Measurements from ENCODE around the gene PSAP.

Gene PSAP

DNA sequence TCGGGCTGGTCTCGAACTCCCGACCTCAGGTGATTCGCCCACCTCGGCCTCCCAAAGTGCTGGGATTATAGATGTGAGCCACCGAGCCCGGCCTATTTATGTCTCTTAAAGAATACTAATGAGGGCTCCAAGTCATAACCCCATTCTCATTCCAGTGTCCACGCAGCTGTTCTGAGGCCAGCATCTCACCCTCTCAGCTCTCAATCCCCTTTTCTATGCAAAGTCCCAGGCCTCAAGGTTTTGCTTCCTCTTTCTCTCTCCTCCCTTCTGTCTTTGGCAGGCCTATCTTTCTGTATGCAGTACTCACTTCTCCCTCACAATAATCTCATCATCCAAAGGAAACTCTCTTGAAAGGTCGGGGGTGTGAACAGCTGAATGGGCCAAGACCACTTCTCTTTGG is 49.7 kb downstream of the PSAP start:
- no peak overlapping the region for H3K4me3 ChIP-seq (ENCODE audit: low read length)
- no peak for DNase-seq (ENCODE audit: low read depth, low spot score)

DNA sequence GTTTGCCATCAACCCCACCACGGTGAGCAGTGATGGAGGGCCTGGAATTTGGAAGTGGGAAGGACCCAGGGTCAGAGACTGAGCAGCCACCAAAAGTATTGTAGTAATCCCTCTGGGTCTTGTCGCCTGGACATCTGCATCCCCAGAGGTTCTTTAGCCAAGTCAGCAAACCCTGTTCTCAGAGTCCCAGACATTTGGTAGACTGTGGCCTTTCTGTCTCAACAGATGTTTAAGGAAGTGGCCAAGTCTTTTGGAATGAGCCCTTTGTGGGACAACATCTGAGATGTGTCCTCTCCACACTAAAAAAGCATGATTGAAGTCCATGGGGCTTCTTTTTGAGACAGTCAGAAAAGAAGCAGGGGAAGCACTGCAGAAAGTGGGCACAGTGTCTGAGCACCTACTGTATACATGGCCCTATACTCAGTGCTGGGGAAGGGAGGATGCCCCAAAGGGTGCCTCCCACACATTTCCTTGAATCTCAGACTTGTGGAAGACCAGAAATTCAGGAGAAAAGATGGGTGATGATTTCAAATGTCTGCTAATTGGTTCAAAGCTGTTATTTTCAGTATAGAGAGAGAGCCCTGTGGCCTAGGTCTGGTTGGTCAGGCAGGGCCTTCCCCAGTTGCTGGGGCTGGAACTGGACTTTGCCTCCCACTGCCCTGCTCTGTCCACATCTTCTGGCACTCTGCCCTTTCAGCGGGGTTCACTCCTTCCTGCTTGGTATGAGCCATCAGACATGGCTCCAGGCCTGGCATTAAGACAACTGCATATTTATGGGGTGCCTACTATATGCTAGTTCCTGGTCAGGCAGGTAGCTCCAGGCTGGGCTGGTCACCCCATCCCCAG is 51.2 kb downstream of the PSAP start:
- DNase-seq (ENCODE audit: low read depth, low spot score), result no peak
- no peak overlapping the region for H3K4me3 ChIP-seq (ENCODE audit: low read length)

GRCh38 chr10:71799112-71799511 is 51.9 kb downstream of the PSAP start:
- no peak for DNase-seq (ENCODE audit: low read depth, low spot score)
- H3K4me3 ChIP-seq (ENCODE audit: low read length), result no peak overlapping the region

GRCh38 chr10:71798308-71798624 is 52.8 kb downstream of the PSAP start:
- DNase-seq (ENCODE audit: low read depth, low spot score), result no peak
- no peak overlapping the region for H3K4me3 ChIP-seq (ENCODE audit: low read length)

DNA sequence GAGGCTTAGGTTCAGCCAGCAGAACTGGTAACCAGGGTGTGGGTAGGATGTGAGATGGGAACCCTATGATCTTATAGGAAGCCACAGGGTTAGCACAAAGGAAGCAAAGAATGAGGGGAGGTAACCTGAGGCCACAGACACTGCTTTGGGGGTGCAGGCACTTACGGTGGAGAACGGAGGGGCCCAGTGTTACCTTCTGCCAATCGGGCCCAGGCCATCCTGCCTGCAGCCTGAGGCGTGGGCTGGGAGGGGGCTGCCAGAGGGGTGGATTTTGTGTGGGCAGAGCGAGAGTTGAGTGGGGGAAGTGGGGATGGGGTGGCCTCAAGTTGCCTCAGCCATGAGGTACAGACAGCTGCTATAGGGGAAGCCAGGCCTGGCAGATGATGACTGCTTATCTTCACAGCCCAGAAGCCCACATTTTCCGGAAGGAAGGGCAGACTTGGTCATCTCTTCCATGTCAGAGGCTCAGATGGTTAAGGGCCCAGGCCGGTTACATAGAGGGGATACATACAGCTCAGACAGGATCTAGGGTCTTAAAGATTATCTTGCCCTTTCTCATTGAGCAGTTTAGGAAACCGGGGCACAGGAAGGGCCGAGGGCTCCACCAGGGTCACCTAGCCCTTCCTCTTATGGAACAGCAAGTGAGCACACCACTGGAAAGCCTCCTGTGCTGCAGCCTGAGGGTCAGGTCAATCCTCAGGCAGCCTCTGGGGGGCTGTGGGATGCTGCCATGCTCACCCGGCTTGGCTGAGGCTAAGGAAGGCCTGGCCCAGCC is 53.3 kb downstream of the PSAP start:
- H3K4me3 ChIP-seq (ENCODE audit: low read length), result peak overlapping the region; percentile 33
- DNase-seq (ENCODE audit: low read depth, low spot score), result peak; percentile 91

DNA sequence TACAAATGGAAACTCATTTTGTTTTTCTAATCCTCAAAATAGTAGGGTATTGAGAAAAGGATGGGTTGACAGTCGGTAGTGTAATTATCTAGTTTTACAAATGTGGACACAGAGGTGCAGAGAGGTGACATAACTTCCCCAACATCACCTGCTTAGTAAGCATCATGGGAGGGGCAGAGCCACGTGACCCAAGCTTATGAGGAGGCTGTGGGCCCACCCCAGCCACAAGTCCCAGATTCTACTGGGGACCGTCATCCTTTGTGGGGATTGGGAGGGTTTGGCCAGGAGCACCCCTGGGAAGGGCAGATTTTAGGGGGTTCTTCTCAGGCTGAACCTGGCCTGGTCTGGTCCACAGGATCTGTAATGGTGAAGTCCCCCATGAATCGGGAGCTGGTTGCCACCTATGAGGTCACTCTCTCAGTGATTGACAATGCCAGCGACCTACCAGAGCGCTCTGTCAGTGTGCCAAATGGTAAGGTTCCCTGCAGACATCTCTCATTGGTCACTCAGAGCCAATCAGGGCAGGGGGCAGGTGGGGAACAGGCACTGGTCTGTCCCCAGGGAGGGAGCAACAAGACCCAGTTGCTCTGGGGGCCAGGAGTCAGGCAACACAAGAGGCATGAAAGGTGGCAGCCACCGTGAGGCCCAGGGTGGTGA is 54.2 kb downstream of the PSAP start:
- peak; percentile 87 for DNase-seq (ENCODE audit: low read depth, low spot score)

GRCh38 chr10:71795248-71795647 is 55.8 kb downstream of the PSAP start:
- DNase-seq (ENCODE audit: low read depth, low spot score), result no peak
- no peak overlapping the region for H3K4me3 ChIP-seq (ENCODE audit: low read length)

More for the DNA sequence above, 54.2 kb downstream of the PSAP start:
- H3K4me3 ChIP-seq (ENCODE audit: low read length), result peak overlapping the region; percentile 33

GRCh38 chr10:71790749-71791440 is 60.2 kb downstream of the PSAP start:
- peak; percentile 65 for DNase-seq (ENCODE audit: low read depth, low spot score)
- H3K4me3 ChIP-seq (ENCODE audit: low read length), result peak overlapping the region; percentile 10; the same call in 1 of the 2 replicates

DNA sequence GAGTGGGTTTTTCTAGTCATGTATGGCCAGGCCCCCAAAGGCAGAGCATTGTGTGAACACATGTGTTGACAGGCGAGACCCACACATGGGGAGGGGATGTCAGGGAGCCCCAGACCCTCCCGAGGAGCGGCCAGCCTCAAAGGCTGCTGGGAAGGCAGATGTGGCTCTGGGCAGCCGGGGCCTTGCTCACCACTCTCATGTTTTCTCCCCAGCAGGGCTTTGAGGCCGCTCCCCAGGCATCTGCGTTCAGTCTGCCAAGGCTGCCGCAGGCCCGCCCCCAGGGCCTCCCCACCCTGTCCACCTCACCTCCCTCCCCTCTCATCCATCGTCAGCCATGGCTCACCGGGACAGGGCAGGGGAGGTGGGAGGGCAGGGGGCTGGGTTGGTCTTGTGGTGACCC is 61.2 kb downstream of the PSAP start:
- no peak overlapping the region for H3K4me3 ChIP-seq (ENCODE audit: low read length)
- DNase-seq (ENCODE audit: low read depth, low spot score), result no peak

DNA sequence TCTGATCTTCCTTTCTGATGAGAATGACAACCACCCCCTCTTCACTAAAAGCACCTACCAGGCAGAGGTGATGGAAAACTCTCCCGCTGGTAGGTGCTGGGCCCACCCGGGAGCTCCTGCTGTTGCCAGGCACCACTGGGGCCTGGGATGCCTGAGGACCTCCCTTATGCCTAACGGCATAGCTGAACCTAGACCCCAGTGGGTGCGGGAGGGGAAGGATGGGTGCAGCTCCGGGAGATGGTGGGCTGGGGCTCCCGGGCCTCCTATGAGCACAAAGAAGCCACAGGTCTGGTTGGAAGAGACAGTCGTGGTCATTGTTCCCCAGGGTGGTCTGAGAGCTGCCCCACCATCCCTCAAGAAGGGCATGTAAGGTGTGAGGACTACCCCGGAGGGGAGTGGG is 62.1 kb downstream of the PSAP start:
- no peak overlapping the region for H3K4me3 ChIP-seq (ENCODE audit: low read length)
- no peak for DNase-seq (ENCODE audit: low read depth, low spot score)

DNA sequence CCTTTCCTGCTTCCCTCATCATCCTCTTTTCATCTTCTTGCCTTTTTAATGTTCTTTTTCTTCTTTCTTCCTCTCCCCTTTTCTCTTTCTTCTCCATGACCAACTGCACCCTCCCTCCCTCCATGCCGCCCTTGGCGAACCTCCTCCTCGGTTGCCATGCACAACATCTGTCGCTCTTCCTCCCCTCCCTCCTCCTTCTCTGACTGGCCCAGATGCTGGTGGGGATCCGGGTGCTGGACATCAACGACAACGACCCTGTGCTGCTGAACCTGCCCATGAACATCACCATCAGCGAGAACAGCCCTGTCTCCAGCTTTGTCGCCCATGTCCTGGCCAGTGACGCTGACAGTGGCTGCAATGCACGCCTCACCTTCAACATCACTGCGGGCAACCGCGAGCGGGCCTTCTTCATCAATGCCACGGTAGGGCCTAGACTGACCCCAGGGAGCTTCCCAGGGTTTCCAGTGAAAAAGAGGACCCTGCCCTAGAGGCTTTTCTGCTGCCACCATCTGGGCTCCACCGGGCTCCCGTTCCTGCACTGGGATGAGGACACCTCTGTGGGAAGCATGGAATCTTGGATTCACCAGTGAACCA is 66.3 kb downstream of the PSAP start:
- no peak overlapping the region for H3K4me3 ChIP-seq (ENCODE audit: low read length)
- no peak for DNase-seq (ENCODE audit: low read depth, low spot score)

DNA sequence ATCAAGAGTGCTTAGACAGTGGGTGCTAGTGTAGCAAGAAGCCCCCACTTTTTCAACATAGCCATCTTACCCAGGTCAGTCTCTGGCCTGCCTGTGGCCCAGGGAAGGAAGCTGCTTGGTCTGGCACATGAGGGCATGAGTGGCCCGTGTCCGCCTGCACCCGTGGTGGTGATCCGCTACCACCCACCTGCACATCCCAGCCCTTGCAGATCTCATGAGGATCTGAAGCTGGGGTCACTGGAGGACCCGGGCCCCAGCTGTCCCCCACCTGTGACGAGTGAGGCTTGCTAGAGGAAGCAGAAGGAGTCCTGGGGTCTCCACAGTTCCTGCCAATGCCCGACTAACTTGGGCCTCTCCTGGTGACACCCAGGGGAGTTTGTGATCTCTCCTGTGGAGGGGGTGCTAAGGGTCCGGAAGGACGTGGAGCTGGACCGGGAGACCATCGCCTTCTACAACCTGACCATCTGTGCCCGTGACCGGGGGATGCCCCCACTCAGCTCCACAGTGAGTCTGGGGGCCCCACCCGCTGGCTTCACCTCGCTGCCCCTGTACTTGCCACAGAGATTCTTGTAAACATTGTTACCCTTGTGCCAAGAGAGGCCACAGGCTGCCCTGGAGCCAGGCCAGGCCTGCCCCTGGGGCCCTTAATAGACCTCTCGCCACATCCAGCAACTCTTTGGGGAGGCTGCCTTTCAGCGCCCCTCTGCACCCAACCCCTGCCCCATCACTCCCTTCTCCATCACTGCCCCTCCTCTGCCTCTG is 67.0 kb downstream of the PSAP start:
- no peak for DNase-seq (ENCODE audit: low read depth, low spot score)
- H3K4me3 ChIP-seq (ENCODE audit: low read length), result no peak overlapping the region

- DNase-seq (ENCODE audit: low read depth, low spot score), result no peak
- H3K4me3 ChIP-seq (ENCODE audit: low read length), result no peak overlapping the region
Observed at GRCh38 chr10:71782917-71783490, 68.0 kb downstream of the PSAP start.

DNA sequence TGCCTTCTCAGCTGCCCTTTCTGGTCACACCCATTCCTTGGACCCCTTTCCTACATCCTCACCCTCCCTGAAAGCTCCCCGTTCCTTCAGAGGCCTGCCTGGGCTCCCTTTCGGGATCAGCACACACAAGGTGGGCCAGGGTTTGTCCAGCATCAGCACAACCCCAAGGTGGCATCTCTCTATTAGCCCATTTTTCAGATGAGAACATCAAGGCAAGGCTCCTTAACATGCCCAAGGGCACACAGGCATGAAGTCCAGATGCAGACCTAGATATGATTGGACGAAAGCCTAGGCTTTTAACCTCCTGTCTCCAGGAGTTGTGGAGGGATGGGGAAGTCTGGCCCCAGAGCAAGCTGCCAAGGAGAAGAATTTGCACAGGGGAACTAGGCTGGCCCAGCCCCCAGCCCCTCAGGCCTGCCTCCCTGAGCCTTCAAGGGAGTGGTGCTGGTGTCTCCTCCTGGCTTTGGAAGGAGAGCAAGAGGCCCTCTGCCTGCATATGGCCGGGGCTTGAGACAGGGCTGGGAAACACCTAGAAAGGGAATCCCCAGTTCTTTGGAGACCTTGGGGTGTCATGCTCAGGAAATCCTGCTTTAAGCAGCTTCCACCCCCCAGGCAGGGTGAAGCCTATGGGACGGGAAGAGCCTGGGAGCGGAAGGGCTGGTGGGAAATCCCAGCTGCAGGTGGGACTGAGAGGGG is 68.7 kb downstream of the PSAP start:
- DNase-seq (ENCODE audit: low read depth, low spot score), result no peak
- H3K4me3 ChIP-seq (ENCODE audit: low read length), result no peak overlapping the region

- H3K4me3 ChIP-seq (ENCODE audit: low read length), result no peak overlapping the region
- DNase-seq (ENCODE audit: low read depth, low spot score), result no peak
Observed at GRCh38 chr10:71780719-71781118, 70.3 kb downstream of the PSAP start.

DNA sequence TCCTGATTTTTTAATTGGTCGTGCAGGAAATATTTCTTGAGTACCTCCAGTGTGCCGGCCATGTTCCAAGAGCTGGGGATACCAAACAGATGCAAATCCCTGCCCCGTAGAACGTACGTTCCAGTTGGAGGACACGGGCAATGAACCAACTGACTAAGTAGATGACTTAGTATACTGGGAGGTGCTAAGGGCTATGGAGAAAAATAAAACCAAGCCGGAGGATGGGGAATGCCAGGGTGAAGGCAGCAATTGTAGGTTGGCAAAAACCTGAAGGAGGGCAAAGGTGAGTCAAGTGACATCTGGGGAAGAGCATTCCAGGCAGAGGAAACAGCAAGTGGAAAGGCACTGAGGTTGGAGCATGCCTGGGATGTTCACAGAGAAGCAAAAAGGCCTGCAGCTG is 70.9 kb downstream of the PSAP start:
- H3K4me3 ChIP-seq (ENCODE audit: low read length), result no peak overlapping the region
- DNase-seq (ENCODE audit: low read depth, low spot score), result no peak

- H3K4me3 ChIP-seq (ENCODE audit: low read length), result no peak overlapping the region
- DNase-seq (ENCODE audit: low read depth, low spot score), result peak; percentile 46
Observed at GRCh38 chr10:71779641-71780040, 71.4 kb downstream of the PSAP start.

Data from Jurkat, Clone E6-1 (cell line).